Liver (tissue), 2 donors: ENCODE results near the gene INHBC.

Experiments
- EGR1 ChIP-seq, 2 donors: IDR thresholded peaks; 2 replicates each; pipeline ENCODE4 v1.6.1; 2016 to 2018; ENCODE audit warnings: antibody characterized with exemption in 2 of 2, low read depth in 2 of 2
- MAX ChIP-seq: IDR thresholded peaks from 2 replicates; pipeline ENCODE4 v1.6.1; 2016; ENCODE audit warnings: antibody characterized with exemption
- RAD21 ChIP-seq, 2 donors: IDR thresholded peaks; 2 replicates each; pipeline ENCODE4 v1.6.1; 2016; ENCODE audit warnings: antibody characterized with exemption in 2 of 2, mild to moderate bottlenecking in 2 of 2
- SP1 ChIP-seq: IDR thresholded peaks from 2 replicates; pipeline ENCODE4 v1.6.1; 2018; ENCODE audit warnings: antibody characterized with exemption, mild to moderate bottlenecking
- TAF1 ChIP-seq: conservative IDR thresholded peaks from 2 replicates; pipeline ENCODE4 v1.6.1; 2016; ENCODE audit warnings: antibody characterized with exemption, mild to moderate bottlenecking
- donor health status: healthy.

- TF ChIP-seq TAF1: peak; percentile 73
- TF ChIP-seq RAD21 (IDR thresholded peaks at IDR 0.05): peak; percentile 52 to 73
- TF ChIP-seq MAX: peak; percentile 99
- peak; percentile 92 to 93 for TF ChIP-seq EGR1 (IDR thresholded peaks at IDR 0.05; ENCODE audit: low read depth in 2 of 2)
- TF ChIP-seq SP1: peak; percentile 98
These were observed 16.7 kb downstream of the INHBC start for GRCh38 chr12:57451233-57451778.
